Inferior parietal cortex (tissue), 1 donor: ENCODE results near the gene MGAT5.

ENCODE experiments used
- DNase-seq: peaks from one replicate; pipeline ENCODE4 v3.0.0-alpha.2; 2016; ENCODE audit errors: extremely low spot score

MGAT5 gene

GRCh38 chr2:134305109-134305491 lies 51.2 kb downstream of the MGAT5 start:
- DNase-seq, result no peak

- no peak for DNase-seq
Observed at GRCh38 chr2:134306521-134306920, 52.6 kb downstream of the MGAT5 start.

GRCh38 chr2:134307334-134307733 lies 53.5 kb downstream of the MGAT5 start:
- no peak for DNase-seq

DNA sequence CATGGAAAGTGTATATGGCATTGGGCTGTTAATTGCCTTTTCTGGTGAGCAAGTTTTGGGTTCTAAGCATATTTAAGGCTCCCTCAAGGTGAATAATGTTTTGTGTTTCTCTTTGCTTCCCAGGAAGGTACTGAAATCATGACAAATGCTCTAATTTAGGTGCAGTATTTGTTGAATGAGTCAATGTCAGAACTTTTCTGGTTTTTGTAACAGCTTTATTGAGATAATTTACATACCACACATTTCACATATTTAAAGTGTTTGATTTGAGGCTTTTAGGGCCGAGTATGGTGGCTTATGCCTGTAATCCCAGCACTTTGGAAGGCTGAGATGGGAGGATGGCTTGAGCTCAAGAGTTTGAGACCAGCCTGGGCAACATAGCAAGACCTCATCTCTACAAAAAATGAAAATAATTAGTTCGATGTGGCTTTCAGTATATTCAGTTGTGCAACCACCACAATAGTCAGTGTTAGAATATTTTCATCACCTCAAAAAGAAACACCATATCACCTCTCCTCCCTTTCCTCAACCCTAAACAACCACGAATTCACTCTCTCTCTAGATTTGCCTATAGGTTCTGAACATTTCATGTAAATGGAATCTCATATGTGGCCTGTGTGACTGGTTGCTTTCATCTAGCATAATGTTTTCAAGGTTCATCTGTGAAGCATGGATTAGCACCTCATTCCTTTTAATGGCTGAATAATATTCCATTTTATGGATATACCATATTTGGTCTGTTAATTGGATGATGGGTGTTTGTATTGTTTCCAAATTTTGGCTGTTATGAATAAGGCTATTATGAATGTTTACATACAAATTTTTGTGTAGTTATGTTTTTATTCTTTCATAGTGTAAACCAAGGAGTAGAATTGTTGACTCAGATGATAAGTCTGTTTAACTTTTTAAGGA lies 54.9 kb downstream of the MGAT5 start:
- no peak for DNase-seq

DNA sequence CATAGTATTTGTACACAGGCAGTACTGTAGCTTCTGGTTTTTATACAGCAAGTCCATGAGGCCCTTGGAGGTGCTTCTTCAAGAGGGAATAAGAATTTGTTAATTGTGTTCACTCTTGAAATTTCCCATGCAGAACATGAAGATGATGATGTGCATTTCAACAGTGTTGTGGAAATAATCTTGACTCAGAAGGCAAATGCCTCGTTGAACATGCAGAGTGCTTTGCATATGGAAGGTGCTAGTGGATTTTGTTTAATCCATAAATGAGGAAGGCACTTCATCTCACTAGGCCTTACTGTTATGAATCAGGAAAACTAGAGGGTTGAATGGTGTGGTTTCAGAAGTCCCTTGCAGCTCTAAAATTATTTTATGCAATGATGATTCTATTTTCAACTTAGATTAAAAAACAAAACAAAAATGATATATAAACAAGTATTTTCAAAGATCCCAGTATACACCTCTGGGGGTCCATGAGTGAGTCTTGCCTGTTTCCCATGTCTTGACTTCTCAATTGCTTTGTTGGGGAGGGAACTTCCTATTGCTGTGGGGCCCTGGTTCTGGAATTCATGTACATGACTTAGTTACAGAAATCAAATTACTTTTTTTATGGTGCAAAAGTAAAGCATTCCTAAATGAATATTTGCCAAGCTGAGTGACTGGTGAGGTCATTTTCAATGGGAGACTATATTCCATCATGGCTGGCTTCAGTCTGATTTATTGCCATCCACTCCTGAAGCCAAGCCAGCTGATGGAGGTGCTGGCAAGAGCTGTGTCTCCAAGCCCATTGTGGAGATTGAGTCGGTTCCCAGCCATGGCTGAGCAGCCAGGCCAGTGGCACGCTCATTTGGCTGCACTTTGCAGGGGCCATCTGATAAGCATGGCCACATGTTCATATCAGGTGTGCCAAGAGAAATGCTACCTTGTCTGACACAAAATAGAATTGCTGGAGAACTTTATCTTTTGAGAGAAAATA lies 56.5 kb downstream of the MGAT5 start:
- no peak for DNase-seq

DNA sequence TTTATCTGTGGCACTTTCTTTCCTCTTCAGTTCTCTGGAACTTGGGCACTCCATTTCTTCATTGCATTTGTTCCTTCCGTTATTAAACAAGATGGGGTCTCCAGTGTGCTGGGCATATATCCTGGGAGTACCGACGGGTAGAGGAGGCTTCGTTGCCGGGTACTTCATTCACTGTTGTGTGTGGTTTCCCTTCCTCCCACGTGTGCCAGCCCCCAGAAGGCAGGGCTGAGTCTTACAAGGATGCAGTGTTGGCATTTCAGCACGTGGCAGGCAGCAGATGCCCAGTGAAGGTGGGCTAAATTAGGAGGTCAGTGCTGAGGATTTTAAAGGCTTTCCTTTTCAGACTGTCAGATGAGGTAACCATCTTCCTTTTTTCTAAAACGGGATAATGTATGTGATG lies 58.6 kb downstream of the MGAT5 start:
- no peak for DNase-seq

DNA sequence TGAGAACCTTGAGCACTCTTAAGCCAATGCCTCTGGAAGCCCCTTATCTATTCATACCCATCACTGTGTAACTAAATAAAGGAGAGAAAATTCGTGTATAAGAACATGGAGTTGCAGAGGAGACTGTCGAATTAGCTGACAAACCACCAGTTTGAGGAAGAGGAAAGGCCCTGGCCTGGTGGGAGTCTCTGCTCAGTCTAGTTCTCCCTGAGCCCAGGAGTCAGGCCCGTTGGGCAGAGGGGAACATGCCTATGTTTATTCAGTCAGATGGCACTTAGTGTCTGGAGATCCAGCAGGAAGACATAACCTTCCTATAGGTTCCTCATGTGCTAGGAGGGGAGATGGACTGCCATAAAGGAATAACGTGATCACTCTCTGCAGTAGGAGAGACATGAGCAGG lies 60.3 kb downstream of the MGAT5 start:
- DNase-seq, result no peak

DNA sequence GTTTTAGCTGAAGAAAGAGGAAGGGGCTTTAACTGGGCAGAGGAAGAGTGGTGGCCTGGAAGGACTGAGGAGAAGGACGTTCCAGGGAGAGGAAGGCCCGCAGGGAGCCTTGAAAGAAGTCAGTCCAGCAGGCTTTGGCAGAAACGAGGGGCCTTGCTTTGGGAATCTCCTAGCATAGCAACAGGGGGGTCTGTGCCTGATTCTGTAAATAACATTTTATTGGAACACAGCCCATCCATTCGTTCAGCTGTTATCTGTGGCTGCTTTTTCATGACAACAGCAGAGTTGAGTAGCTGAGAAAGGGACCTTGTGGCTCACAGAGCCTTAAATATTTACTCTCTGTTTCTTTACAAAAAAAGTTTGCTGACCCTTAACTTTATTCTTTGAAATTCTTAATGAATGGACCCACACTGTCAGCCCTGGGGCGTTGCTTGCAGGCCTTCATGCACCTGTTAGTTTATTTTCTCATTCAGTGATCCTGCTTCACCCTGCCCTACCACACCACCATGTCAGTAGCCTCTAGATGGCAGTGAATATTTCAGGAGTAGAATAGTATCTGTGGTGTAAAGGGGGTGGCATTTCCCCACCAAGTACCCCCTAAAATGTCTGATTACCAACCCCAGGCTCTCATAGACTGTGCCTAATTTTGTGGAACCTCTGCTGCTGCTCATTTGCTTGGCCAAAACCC lies 61.0 kb downstream of the MGAT5 start:
- no peak for DNase-seq

- DNase-seq, result no peak
Observed at GRCh38 chr2:134315471-134315870, 61.6 kb downstream of the MGAT5 start.

- DNase-seq, result no peak
Observed at GRCh38 chr2:134319596-134320254, 65.9 kb downstream of the MGAT5 start.

GRCh38 chr2:134320930-134321329 lies 67.1 kb downstream of the MGAT5 start:
- DNase-seq, result no peak

DNA sequence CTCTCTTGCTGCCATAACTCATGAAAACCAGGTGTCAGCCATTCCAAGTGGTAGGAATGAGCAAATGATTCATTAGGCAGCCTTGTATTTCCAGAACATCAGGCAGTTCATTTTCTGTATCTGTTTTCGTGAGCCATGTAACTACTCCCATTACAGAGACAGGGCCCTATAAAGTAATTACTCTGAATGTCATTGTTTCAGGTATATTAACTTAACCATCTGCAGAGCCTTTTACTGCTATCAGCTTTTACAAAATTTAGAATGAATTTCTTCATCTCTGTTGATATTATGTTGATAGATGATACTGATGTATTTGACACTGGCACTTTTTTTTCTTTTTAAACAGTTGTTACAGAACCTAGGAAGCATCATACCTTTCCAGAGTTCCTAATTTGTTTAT lies 69.9 kb downstream of the MGAT5 start:
- no peak for DNase-seq

DNA sequence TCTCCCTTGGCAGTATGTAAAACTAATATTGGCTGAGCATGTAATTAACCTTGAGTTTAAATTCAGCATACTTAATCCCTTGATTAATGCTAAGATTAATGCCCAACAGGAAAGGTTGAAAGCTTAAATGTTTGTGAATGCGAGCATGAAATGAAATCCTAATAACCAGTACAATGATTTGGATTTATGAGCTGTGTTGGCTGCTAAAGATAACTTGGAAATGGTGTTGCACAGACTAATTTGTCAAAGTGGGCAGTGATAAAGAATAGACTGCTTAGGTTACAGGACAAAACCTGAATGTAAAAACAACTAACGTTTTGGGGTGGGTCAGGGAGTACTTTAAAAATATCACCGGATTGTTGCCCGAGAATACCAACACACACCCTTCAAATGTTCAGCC lies 70.6 kb downstream of the MGAT5 start:
- no peak for DNase-seq

- DNase-seq, result no peak
Observed at GRCh38 chr2:134324947-134325346, 71.1 kb downstream of the MGAT5 start.

DNA sequence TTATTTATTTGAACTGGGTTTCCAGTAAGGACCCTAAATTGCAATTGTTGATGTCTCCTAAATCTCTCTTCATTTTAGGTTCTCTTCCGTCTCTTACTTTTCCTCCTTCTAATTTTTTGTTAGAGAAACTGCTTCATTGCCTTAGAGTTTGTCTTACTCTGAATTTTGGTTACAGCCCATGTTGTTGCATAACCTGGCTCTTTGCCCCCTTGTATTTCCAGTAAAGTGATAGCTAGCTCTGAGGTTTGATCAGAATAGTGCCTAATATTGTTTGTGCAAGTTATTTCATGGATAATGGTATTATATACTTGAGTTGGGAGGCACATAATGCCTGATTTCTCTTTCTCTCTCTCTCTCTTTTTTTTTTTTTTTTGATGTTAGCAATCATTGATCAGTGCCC lies 71.8 kb downstream of the MGAT5 start:
- DNase-seq, result no peak

DNA sequence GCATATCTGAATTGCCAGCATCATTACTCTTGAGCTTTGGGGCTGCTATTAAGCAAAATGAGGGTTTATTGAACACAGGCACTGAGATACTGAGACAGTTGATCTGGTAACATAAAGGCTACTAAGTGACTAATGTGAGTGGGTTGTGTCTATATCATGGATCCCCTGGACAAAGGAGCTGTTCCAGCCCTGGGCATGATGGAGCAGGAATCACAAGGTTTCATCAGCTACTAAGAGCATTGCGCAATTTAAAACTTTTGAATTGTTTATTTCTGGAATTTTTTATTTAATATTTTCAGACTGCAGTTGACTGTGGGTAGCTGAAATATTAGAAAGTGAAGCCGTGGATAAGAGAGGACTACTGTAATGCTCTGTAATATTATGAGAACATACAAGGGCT lies 73.5 kb downstream of the MGAT5 start:
- DNase-seq, result no peak

DNA sequence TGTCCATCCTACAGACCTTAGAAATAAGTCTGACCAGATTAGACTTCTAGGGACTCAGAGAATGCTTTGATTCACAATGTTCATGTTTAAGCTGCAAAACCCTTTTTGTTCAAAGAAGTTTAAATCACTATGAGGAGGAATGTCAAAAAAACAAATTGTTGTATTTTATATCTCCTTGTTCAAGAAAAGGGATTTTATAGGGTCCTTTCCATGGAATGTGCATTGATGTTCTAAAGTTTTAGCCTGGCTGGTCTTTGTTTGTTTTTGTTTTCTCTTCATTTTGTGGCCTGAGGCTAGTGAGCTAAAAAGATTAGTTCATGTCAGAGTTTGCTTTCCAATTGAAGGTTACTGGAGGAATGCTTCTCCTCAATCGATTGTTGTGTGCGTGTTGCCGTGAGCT lies 77.2 kb downstream of the MGAT5 start:
- no peak for DNase-seq

DNA sequence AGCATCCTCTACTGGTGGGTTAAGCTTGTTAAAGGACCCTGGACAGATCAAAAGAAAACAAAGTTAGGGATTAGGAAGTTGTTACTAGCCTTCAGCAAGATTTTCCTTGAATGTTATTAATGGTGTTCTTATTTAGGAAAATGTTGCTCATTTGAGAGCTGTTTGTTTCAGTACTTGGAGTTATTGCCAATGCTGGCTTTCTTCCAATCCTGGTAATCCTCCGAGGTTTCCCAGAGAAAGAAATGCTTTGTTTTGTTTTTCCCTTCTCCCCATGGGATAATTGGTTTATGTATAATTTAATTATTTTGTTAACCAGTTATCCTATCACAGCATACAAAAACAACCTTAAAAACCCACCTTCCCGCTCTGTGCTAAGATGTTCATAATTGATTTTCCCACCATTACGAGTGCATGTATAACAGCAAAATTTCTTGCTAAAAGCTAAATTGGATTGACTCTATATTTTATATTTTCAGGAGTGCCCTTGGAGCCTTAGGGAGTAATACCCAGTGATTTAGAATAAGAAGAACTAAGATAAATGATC lies 79.8 kb downstream of the MGAT5 start:
- DNase-seq, result peak; percentile 62

- no peak for DNase-seq
Observed at GRCh38 chr2:134334542-134335353, 80.9 kb downstream of the MGAT5 start.

- DNase-seq, result no peak
Observed at GRCh38 chr2:134335601-134336000, 81.7 kb downstream of the MGAT5 start.
